Subcutaneous abdominal adipose tissue (tissue), 5 donors: ENCODE measurements around the gene GGA2.
"Not testable (repeated sequence)": the region's sequence is repeated elsewhere in the genome, so short reads cannot be mapped to it uniquely, and the experiment has no call there.

ENCODE experiments used
- H3K27ac ChIP-seq: one replicate; pipeline ENCODE4 v1.7.0; 2013; ENCODE audit warnings: low read depth, mild to moderate bottlenecking, inconsistent platforms, low read length, moderate library complexity
- H3K27me3 ChIP-seq, 5 donors: one replicate each; pipeline ENCODE4 v1.7.0; 2013; ENCODE audit warnings: low read length in 5 of 5, inconsistent platforms in 1 of 5; ENCODE audit not compliant: control insufficient read depth in 5 of 5, insufficient read depth in 4 of 5
- H3K36me3 ChIP-seq, 5 donors: one replicate each; pipeline ENCODE4 v1.7.0; 2013; ENCODE audit warnings: low read length in 5 of 5; ENCODE audit not compliant: control insufficient read depth in 5 of 5, insufficient read depth in 5 of 5
- H3K4me1 ChIP-seq, 5 donors: one replicate each; pipeline ENCODE4 v1.7.0; 2013; ENCODE audit warnings: low read length in 5 of 5, mild to moderate bottlenecking in 3 of 5, moderate library complexity in 1 of 5; ENCODE audit not compliant: control insufficient read depth in 5 of 5, insufficient read depth in 5 of 5
- H3K4me3 ChIP-seq, 5 donors: one replicate each; pipeline ENCODE4 v1.7.0; 2013; ENCODE audit warnings: low read length in 5 of 5, low read depth in 1 of 5
- H3K9ac ChIP-seq, 5 donors: one replicate each; pipeline ENCODE4 v1.7.0; 2013; ENCODE audit warnings: low read length in 5 of 5, mild to moderate bottlenecking in 4 of 5, moderate library complexity in 3 of 5
- H3K9me3 ChIP-seq, 5 donors: one replicate each; pipeline ENCODE4 v1.7.0; 2013; ENCODE audit warnings: low read length in 5 of 5; ENCODE audit not compliant: control insufficient read depth in 5 of 5
- donor health status: healthy.
- donor health status: healthy.
- donor health status: healthy.
- donor health status: healthy.
- donor health status: healthy.

The GGA2 gene

DNA sequence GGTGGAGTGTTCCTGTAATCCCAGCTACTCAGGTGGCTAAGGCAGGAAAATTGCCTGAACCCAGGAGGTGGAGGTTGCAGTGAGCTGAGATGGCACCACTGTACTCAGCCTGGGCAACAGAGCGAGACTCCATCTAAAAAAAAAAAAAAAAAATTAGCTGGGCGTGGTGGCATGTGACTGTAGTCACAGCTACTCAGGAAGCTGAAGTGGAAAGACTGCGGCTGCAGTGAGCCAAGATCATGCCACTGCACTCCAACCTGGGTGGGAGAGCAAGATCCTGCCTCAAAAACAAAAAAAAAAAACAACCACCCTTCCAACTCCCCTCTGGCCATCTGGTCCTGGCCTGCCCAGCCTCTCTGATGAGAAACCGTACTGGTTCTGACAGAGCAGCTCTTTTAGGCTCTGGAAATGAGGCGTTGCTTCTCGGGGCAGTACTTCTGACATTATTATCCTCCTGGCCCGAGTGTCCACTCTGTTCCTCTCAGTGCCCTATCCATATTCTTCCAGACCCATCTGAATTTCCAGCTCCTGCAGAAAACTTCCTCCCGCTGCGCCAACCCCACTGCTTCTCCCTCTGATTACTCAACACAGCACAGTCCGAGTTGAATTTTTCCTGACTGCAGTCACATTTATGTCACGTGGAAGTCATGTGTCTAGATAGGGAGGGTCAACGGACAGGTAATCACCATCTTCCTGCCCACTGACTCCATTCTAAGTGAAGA, 13.3 kb downstream of the GGA2 start:
- Histone ChIP-seq H3K9me3 (no peaks in the 10 kb centered on the region), H3K27ac (peak overlapping the region; percentile 60), H3K4me1 (peaks cover 3 to 51% (median 28%) of the 10 kb centered on the region in 5 donors), H3K4me3 (peak overlapping the region in 3 of 5 donors; percentile 8 to 36 (median 31)), H3K9ac (peak overlapping the region; percentile 1 to 42 (median 38)), H3K27me3 (no peaks in the 10 kb centered on the region), H3K36me3 (peaks cover 3 to 40% (median 35%) of the 10 kb centered on the region in 5 donors)

DNA sequence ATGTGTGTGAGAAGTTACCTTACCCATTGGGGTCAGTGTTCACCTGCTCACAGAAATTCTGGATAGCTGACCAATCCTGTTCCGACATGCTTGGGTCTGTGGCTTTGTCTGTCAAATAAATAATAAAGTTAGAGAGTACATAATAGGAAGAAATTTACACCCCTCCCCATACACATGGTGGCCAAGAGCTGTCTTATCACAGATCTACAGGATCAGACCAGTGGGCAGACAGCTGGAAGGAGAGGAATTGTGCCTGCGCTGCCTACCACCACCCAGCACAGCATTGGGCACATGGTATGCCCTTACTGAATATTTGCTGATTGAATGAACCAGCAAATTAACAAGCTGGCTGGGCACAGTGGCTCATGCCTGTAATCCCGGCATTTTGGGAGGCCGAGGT, 14.6 kb downstream of the GGA2 start:
- Histone ChIP-seq H3K4me1 (peaks cover 3 to 47% (median 24%) of the 10 kb centered on the region in 5 donors), H3K36me3 (peaks cover 9 to 53% (median 40%) of the 10 kb centered on the region in 5 donors), H3K27ac (no peak overlapping the region), H3K4me3 (no peak overlapping the region), H3K27me3 (no peaks in the 10 kb centered on the region), H3K9ac (peak overlapping the region in 1 of 5 donors; percentile 42), H3K9me3 (no peaks in the 10 kb centered on the region)

DNA sequence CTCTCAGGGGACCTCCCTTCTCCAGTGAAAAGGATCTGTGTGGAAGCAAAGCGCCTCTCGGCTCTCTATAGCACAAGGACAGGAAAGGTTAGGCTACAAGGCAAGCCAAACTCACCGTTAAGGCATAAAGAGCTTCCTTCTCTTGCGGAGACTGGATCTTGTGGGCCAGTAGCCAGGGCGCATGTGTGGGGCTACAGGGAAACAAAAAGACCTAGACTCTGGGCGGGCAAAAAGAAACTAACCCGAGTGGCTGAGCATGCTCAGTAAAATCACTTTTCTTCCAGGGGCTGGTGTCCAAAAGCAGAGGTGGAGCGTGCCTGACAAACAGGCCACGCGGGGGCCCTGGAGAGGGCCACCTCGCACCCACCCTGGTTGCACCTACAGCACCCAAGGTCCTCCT, 16.1 kb downstream of the GGA2 start:
- Histone ChIP-seq H3K36me3 (peaks cover 9 to 62% (median 51%) of the 10 kb centered on the region in 5 donors), H3K27ac (no peak overlapping the region), H3K4me1 (peaks cover 3 to 42% (median 20%) of the 10 kb centered on the region in 5 donors), H3K27me3 (no peaks in the 10 kb centered on the region), H3K4me3 (no peak overlapping the region), H3K9me3 (no peaks in the 10 kb centered on the region), H3K9ac (no peak overlapping the region)

DNA sequence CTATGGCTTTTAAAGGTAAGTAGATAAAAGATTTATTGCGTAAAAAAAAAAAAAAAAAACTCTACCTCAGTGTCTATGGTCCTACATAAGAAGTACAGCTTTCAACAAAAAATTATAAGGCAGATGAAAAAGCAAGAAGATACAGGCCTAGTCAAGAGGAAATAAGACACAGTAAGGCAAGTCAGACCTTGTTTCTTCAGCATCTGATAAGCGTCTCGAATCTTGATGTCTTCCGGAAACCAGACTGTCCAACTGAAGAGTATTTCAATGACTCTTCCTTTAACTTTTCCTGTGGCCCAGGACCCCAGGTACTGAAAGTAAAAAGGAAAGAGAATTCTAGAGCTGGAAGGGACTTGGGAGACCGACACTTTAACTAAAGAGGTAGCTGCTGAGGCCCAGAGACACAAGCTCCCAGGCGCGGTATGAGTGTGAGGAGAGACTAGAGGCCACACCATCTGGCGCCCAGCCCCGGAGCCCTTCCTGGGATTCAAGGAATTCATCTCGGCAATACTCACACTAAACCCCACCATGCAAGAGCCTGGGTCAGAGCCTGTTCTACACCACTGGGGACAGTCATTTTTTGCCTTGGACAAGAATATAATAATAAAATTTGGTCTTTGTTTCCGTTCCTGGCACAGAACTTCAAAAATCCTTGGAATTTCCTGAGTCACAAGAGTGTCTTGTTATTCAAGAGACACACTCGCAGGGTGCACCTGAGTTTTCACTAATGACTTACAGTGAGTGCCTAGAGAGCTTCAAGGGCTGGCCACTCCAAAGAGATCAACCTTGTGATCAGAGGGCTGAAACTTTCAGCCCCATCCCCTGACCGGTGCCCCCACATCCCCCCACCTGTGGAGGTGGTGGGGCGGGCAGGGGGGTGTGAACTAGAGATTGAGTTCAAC, 18.6 kb downstream of the GGA2 start:
- Histone ChIP-seq H3K27ac (no peak overlapping the region), H3K36me3 (peaks cover 16 to 85% (median 73%) of the 10 kb centered on the region in 5 donors), H3K9me3 (no peaks in the 10 kb centered on the region), H3K27me3 (no peaks in the 10 kb centered on the region), H3K4me3 (no peak overlapping the region), H3K9ac (no peak overlapping the region), H3K4me1 (peaks cover 0 to 19% (median 5%) of the 10 kb centered on the region in 5 donors)

DNA sequence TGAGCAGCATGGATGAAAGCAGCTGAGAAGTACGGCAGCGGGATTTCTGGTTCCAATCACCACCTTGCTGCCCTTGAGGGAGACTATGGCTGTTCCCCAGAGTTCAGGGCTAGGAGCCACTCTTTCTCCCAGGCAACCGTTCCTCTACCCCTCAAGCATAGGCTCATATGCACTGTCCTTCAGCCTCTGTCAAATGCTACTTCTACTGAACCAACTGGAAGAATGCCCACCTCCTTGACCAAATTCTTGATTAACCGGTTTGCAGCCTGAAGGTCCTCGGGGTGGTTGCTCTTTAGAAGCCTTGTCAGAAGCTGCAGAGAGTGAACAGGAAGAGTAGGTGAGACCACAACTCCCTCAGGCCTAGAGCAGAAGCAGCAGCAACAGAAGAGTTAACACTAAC, 23.8 kb downstream of the GGA2 start:
- Histone ChIP-seq H3K36me3 (peaks cover 21 to 92% (median 82%) of the 10 kb centered on the region in 5 donors), H3K27me3 (no peaks in the 10 kb centered on the region), H3K4me1 (no peaks in the 10 kb centered on the region), H3K4me3 (no peak overlapping the region), H3K27ac (no peak overlapping the region), H3K9ac (no peak overlapping the region), H3K9me3 (no peaks in the 10 kb centered on the region)

DNA sequence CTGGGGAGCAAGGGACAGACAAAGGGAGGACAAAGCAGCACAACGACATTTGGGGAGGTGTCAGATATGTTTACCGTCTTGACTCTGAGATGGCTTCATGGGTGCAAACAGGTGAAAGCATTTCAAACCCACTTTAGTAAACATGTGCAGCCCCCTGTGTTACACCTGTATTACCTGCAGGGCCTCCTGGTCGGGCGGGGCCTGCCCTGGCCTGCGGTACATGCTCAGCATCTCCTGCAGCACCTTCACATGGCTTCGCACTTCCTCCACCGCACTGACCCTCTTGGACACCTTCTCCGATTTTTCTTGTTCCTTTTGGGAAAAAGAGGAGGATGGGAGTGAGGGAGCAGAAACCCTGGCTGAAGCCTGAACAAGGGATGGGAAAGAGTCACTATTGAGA, 24.5 kb downstream of the GGA2 start:
- Histone ChIP-seq H3K27me3 (no peaks in the 10 kb centered on the region), H3K36me3 (peaks cover 18 to 92% (median 84%) of the 10 kb centered on the region in 5 donors), H3K9me3 (no peaks in the 10 kb centered on the region), H3K27ac (no peak overlapping the region), H3K4me3 (no peak overlapping the region), H3K4me1 (no peaks in the 10 kb centered on the region), H3K9ac (no peak overlapping the region)

DNA sequence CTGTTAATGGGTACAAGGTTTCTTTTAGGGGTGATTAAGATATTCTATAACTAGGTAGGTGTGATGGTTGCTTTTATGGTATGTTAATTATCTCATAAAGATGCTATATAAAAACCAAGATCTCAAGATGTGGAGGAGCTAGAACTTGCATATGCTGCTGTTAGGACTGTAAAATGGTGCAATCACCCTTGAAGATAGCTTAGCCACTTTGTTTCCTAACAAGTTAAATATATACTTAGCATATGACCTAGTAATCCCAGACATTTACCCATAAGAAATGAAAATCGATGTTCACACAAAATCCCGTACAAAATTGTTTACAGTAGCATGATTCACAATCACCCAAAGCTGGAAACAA, 25.1 kb downstream of the GGA2 start:
- H3K36me3 ChIP-seq, result peaks cover 18 to 95% (median 87%) of the 10 kb centered on the region in 5 donors

DNA sequence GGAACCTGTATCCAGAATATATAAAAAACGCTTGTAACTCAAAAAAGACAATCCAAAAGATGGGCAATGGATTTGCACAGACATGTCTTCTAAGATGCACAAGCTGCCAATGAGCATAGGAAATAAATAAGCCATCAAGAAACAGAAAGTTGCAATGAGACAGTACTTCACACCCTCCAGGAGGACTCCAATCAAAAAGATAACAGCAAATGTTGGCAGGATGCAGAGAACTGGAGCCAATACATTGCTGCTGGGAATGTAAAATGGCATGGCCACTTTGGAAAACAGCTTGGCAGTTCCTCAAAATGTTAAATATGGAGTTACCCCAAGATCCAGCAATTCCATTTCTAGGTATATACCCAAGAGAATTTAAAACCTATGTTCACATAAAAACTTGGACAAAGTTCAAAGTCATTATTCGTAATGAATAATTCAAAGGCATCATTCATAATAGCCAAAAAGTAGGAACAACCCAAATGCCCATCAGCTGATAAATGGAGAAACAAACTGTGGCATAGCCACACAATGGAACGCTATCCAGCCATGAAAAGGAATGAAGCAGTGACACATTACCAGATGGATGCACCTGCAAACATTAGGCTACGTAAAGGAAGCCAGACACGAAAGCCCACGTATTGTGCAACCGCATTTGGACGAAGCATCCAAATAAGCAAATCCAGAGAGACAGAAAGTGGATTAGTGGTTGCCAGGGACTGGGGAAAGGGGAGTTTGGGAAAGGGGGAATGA, 25.6 kb downstream of the GGA2 start:
- H3K27me3 ChIP-seq, result no peaks in the 10 kb centered on the region
- H3K36me3 ChIP-seq, result peaks cover 18 to 95% (median 87%) of the 10 kb centered on the region in 5 donors

More for the DNA sequence above, 25.1 kb downstream of the GGA2 start:
- no peak overlapping the region for H3K9ac ChIP-seq
- no peaks in the 10 kb centered on the region for H3K9me3 ChIP-seq
- H3K27ac ChIP-seq, result no peak overlapping the region
- no peaks in the 10 kb centered on the region for H3K27me3 ChIP-seq
- H3K4me3 ChIP-seq, result no peak overlapping the region
- peaks cover 0 to 6% (median 0%) of the 10 kb centered on the region in 5 donors for H3K4me1 ChIP-seq

DNA sequence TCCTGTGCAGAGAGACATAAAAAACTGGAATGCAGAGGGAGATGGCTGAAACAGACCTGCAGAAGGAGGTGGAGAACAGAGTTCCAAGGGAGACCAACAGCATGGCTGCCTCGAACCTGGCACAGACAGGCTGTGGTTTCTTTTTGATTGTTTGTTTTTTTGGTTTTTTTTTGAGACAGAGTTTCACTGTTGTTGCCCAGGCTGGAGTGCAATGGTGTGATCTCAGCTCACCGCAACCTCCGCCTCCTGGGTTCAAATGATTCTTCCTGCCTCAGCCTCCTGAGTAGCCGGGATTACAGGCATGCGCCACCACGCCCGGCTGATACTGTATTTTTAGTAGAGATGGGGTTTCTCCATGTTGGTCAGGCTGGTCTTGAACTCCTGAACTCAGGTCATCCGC, 26.8 kb downstream of the GGA2 start:
- H3K4me1 ChIP-seq, H3K9me3 ChIP-seq, H3K4me3 ChIP-seq, H3K27ac ChIP-seq, H3K9ac ChIP-seq, H3K27me3 ChIP-seq: not testable (repeated sequence)
- peaks cover 14 to 95% (median 88%) of the 10 kb centered on the region in 5 donors for H3K36me3 ChIP-seq

More for the DNA sequence above, 25.6 kb downstream of the GGA2 start:
- Histone ChIP-seq H3K27ac (no peak overlapping the region), H3K9ac (no peak overlapping the region), H3K4me1 (peaks cover 0 to 9% (median 0%) of the 10 kb centered on the region in 5 donors), H3K4me3 (no peak overlapping the region), H3K9me3 (no peaks in the 10 kb centered on the region)
